Measurements from ENCODE around the gene IL17B. TPM values are rescaled to one million over a fixed set of nuclear protein-coding genes. Genes with fewer than 3 reads are reported as not detected.

Gene IL17B
- total RNA-seq, 1 donor from 2014 or later = not detected

GRCh38 chr5:149424371-149425315 lies 45.6 kb upstream of the IL17B start:
- no peak for TF ChIP-seq CTCF (IDR thresholded peaks at IDR 0.05; ENCODE audit: unreplicated experiment)
- H3K4me1 Mint-ChIP-seq (ENCODE audit: low read depth) = peaks cover 8% of the 10 kb centered on the region
- no peaks in the 10 kb centered on the region for H3K9me3 Mint-ChIP-seq (ENCODE audit: low read depth)
- DNase-seq (ENCODE audit: low spot score, unreplicated experiment) = no peak
- no peaks in the 10 kb centered on the region for H3K36me3 Mint-ChIP-seq (ENCODE audit: insufficient read depth)
- no peaks in the 10 kb centered on the region for H3K27me3 Mint-ChIP-seq
- H3K4me3 Mint-ChIP-seq (ENCODE audit: low read depth) = no peak overlapping the region
- no peak overlapping the region for H3K27ac Mint-ChIP-seq

- H3K27ac Mint-ChIP-seq = no peak overlapping the region
- no peak for DNase-seq (ENCODE audit: low spot score, unreplicated experiment)
- no peak overlapping the region for H3K4me3 Mint-ChIP-seq (ENCODE audit: low read depth)
- no peaks in the 10 kb centered on the region for H3K36me3 Mint-ChIP-seq (ENCODE audit: insufficient read depth)
- TF ChIP-seq CTCF (IDR thresholded peaks at IDR 0.05; ENCODE audit: unreplicated experiment) = no peak
- H3K9me3 Mint-ChIP-seq (ENCODE audit: low read depth) = no peaks in the 10 kb centered on the region
- H3K27me3 Mint-ChIP-seq = no peaks in the 10 kb centered on the region
- H3K4me1 Mint-ChIP-seq (ENCODE audit: low read depth) = peaks cover 9% of the 10 kb centered on the region
Measured at GRCh38 chr5:149423794-149424268, 44.7 kb upstream of the IL17B start.

- no peak overlapping the region for H3K4me3 Mint-ChIP-seq (ENCODE audit: low read depth)
- peak overlapping the region; percentile 64 for H3K27ac Mint-ChIP-seq
- no peaks in the 10 kb centered on the region for H3K27me3 Mint-ChIP-seq
- no peak for DNase-seq (ENCODE audit: low spot score, unreplicated experiment)
- no peak for TF ChIP-seq CTCF (IDR thresholded peaks at IDR 0.05; ENCODE audit: unreplicated experiment)
- H3K4me1 Mint-ChIP-seq (ENCODE audit: low read depth) = peaks cover 11% of the 10 kb centered on the region
- H3K9me3 Mint-ChIP-seq (ENCODE audit: low read depth) = no peaks in the 10 kb centered on the region
- H3K36me3 Mint-ChIP-seq (ENCODE audit: insufficient read depth) = no peaks in the 10 kb centered on the region
Measured at GRCh38 chr5:149423049-149423793, 44.1 kb upstream of the IL17B start.

GRCh38 chr5:149422366-149423048 lies 43.4 kb upstream of the IL17B start:
- no peaks in the 10 kb centered on the region for H3K36me3 Mint-ChIP-seq (ENCODE audit: insufficient read depth)
- DNase-seq (ENCODE audit: low spot score, unreplicated experiment) = no peak
- H3K27ac Mint-ChIP-seq = no peak overlapping the region
- no peaks in the 10 kb centered on the region for H3K9me3 Mint-ChIP-seq (ENCODE audit: low read depth)
- H3K4me1 Mint-ChIP-seq (ENCODE audit: low read depth) = peaks cover 11% of the 10 kb centered on the region
- no peaks in the 10 kb centered on the region for H3K27me3 Mint-ChIP-seq
- no peak for TF ChIP-seq CTCF (IDR thresholded peaks at IDR 0.05; ENCODE audit: unreplicated experiment)
- no peak overlapping the region for H3K4me3 Mint-ChIP-seq (ENCODE audit: low read depth)

GRCh38 chr5:149421834-149422233 lies 42.7 kb upstream of the IL17B start:
- Mint-ChIP-seq H3K9me3 (ENCODE audit: low read depth) (no peaks in the 10 kb centered on the region), H3K36me3 (ENCODE audit: insufficient read depth) (no peaks in the 10 kb centered on the region), H3K4me3 (ENCODE audit: low read depth) (no peak overlapping the region), H3K4me1 (ENCODE audit: low read depth) (peaks cover 13% of the 10 kb centered on the region), H3K27me3 (no peaks in the 10 kb centered on the region), H3K27ac (no peak overlapping the region)
- DNase-seq (ENCODE audit: low spot score, unreplicated experiment) = no peak
- TF ChIP-seq CTCF (IDR thresholded peaks at IDR 0.05; ENCODE audit: unreplicated experiment) = no peak

Data from progenitor cell of endocrine pancreas (in vitro differentiated cells).